ENCODE measurements around the gene CLDN6. TPM values are rescaled to one million over a fixed set of nuclear protein-coding genes. Genes with fewer than 3 reads are reported as not detected.

CLDN6 gene
- total and polyA plus RNA-seq, 2 of the 13 experiments (the other 11 are each of a cell fraction or from before 2014, with no cell fraction given): 5.9 to 7.6 TPM

DNA sequence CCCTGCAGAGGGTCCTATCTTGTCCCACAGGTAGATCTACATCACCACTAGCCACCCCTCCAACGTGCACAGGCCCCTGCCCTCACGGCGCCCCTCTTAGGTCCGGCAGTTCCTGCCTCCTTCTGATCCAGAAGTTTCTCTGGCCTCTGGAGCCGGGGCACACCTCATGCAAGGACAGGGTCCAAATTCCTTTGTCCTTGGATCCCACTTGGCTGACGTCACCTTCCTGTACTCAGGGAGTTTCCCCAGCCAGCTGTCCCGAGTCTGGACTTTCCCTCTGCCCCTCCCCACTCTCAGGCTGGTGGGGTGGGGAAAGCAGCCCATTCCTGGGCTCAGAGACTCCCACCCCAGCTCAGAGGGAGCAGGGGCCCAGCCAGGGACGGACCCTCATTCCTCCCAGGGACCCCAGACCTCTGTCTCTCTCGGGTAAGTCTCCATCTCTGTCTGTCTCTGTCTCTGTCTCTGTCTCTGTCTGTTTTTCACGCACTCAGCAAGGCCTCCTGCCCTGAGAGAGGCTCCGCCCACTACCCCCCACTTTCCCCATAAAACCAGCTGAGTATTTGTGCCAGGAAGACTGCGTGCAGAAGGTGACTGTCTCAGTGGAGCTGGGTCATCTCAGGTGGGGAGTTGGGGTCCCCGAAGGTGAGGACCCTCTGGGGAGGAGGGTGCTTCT is 47.2 kb upstream of the CLDN6 start, which contains the start of gene IL32 (continued):
- TF ChIP-seq, protein P1, sequence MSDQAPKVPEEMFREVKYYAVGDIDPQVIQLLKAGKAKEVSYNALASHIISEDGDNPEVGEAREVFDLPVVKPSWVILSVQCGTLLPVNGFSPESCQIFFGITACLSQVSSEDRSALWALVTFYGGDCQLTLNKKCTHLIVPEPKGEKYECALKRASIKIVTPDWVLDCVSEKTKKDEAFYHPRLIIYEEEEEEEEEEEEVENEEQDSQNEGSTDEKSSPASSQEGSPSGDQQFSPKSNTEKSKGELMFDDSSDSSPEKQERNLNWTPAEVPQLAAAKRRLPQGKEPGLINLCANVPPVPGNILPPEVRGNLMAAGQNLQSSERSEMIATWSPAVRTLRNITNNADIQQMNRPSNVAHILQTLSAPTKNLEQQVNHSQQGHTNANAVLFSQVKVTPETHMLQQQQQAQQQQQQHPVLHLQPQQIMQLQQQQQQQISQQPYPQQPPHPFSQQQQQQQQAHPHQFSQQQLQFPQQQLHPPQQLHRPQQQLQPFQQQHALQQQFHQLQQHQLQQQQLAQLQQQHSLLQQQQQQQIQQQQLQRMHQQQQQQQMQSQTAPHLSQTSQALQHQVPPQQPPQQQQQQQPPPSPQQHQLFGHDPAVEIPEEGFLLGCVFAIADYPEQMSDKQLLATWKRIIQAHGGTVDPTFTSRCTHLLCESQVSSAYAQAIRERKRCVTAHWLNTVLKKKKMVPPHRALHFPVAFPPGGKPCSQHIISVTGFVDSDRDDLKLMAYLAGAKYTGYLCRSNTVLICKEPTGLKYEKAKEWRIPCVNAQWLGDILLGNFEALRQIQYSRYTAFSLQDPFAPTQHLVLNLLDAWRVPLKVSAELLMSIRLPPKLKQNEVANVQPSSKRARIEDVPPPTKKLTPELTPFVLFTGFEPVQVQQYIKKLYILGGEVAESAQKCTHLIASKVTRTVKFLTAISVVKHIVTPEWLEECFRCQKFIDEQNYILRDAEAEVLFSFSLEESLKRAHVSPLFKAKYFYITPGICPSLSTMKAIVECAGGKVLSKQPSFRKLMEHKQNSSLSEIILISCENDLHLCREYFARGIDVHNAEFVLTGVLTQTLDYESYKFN (CRISPR knock-in tag; conservative IDR thresholded peaks at IDR 0.05): peak; percentile 90
- TF ChIP-seq CCAR2 (optimal IDR thresholded peaks at IDR 0.05; ENCODE audit: low read depth, low read length): no peak
- no peak; the same call in 1 of the 2 replicates for TF ChIP-seq ZNF101 (CRISPR knock-in tag; IDR thresholded peaks at IDR 0.05; ENCODE audit: borderline replicate concordance, low read depth)
- peak; percentile 97 for TF ChIP-seq HNF4A (CRISPR knock-in tag; IDR thresholded peaks at IDR 0.05)
- no peak; the same call in 1 of the 2 replicates for TF ChIP-seq CHD2 (IDR thresholded peaks at IDR 0.05; ENCODE audit: low read depth, low read length)
- TF ChIP-seq ZNF616 (CRISPR knock-in tag; IDR thresholded peaks at IDR 0.05; ENCODE audit: low read depth): no peak
- TF ChIP-seq, protein P2, sequence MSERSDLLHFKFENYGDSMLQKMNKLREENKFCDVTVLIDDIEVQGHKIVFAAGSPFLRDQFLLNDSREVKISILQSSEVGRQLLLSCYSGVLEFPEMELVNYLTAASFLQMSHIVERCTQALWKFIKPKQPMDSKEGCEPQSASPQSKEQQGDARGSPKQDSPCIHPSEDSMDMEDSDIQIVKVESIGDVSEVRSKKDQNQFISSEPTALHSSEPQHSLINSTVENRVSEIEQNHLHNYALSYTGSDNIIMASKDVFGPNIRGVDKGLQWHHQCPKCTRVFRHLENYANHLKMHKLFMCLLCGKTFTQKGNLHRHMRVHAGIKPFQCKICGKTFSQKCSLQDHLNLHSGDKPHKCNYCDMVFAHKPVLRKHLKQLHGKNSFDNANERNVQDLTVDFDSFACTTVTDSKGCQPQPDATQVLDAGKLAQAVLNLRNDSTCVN (CRISPR knock-in tag; IDR thresholded peaks at IDR 0.05; ENCODE audit: borderline replicate concordance): peak; percentile 98
- peak; percentile 85; the same call in 1 of the 2 replicates for TF ChIP-seq GLI4 (CRISPR knock-in tag; IDR thresholded peaks at IDR 0.05; ENCODE audit: borderline replicate concordance)
- no peak for TF ChIP-seq ZNF484 (CRISPR knock-in tag; IDR thresholded peaks at IDR 0.05; ENCODE audit: borderline replicate concordance, low read depth)
- no peak for TF ChIP-seq HES4 (CRISPR knock-in tag; IDR thresholded peaks at IDR 0.05; ENCODE audit: borderline replicate concordance)
- no peak for TF ChIP-seq ATM (IDR thresholded peaks at IDR 0.05; ENCODE audit: borderline replicate concordance)
- no peak for TF ChIP-seq SRF (IDR thresholded peaks at IDR 0.05; ENCODE audit: low read depth, low read length)
- TF ChIP-seq ARNT (IDR thresholded peaks at IDR 0.05): no peak
- TF ChIP-seq, protein P3, sequence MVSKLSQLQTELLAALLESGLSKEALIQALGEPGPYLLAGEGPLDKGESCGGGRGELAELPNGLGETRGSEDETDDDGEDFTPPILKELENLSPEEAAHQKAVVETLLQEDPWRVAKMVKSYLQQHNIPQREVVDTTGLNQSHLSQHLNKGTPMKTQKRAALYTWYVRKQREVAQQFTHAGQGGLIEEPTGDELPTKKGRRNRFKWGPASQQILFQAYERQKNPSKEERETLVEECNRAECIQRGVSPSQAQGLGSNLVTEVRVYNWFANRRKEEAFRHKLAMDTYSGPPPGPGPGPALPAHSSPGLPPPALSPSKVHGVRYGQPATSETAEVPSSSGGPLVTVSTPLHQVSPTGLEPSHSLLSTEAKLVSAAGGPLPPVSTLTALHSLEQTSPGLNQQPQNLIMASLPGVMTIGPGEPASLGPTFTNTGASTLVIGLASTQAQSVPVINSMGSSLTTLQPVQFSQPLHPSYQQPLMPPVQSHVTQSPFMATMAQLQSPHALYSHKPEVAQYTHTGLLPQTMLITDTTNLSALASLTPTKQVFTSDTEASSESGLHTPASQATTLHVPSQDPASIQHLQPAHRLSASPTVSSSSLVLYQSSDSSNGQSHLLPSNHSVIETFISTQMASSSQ (IDR thresholded peaks at IDR 0.05; ENCODE audit: low read depth): no peak
- TF ChIP-seq, protein P3 (CRISPR knock-in tag; IDR thresholded peaks at IDR 0.05; ENCODE audit: borderline replicate concordance): no peak
- no peak for TF ChIP-seq EHMT2 (IDR thresholded peaks at IDR 0.05; ENCODE audit: borderline replicate concordance, low read depth, low read length)
- TF ChIP-seq, protein P4, sequence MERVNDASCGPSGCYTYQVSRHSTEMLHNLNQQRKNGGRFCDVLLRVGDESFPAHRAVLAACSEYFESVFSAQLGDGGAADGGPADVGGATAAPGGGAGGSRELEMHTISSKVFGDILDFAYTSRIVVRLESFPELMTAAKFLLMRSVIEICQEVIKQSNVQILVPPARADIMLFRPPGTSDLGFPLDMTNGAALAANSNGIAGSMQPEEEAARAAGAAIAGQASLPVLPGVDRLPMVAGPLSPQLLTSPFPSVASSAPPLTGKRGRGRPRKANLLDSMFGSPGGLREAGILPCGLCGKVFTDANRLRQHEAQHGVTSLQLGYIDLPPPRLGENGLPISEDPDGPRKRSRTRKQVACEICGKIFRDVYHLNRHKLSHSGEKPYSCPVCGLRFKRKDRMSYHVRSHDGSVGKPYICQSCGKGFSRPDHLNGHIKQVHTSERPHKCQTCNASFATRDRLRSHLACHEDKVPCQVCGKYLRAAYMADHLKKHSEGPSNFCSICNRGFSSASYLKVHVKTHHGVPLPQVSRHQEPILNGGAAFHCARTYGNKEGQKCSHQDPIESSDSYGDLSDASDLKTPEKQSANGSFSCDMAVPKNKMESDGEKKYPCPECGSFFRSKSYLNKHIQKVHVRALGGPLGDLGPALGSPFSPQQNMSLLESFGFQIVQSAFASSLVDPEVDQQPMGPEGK (CRISPR knock-in tag; IDR thresholded peaks at IDR 0.05): peak; percentile 93
- peak; percentile 86 for TF ChIP-seq FOSL2 (CRISPR knock-in tag; IDR thresholded peaks at IDR 0.05)
- no peak; the same call in 1 of the 2 replicates for TF ChIP-seq HOXA5 (CRISPR knock-in tag; IDR thresholded peaks at IDR 0.05)
